ENCODE data around the gene TTF2. TPM values are rescaled to one million over a fixed set of nuclear protein-coding genes. Genes with fewer than 3 reads are reported as not detected.

The TTF2 gene
- polyA plus RNA-seq, 1 donor (not counting 4 experiments of a cell fraction or from before 2014, with no cell fraction given), result 23.0 TPM

GRCh38 chr1:117104986-117105385 is 44.9 kb downstream of the TTF2 start:
- Histone ChIP-seq H3K9me1 (ENCODE audit: control insufficient read depth, extremely low read depth, insufficient read depth, low read length) (no peaks in the 10 kb centered on the region), H4K20me1 (ENCODE audit: control insufficient read depth, extremely low read depth, insufficient read depth, low read length) (no peaks in the 10 kb centered on the region), H3K9ac (ENCODE audit: control insufficient read depth, extremely low read depth, insufficient read depth, low read length) (no peak overlapping the region), H3K4me1 (ENCODE audit: control insufficient read depth, extremely low read depth, insufficient read depth, low read length) (peaks cover 9% of the 10 kb centered on the region), H2AFZ (ENCODE audit: control insufficient read depth, low read length) (no peak overlapping the region), H3K36me3 (ENCODE audit: control insufficient read depth in 2 of 2, extremely low read depth in 1 of 2, insufficient read depth in 2 of 2, low read length in 2 of 2) (peaks cover 6 to 11% of the 10 kb centered on the region in 2 experiments), H3K9me3 (ENCODE audit: control insufficient read depth, low read depth, low read length) (no peaks in the 10 kb centered on the region), H3K79me2 (ENCODE audit: control insufficient read depth, insufficient read depth, low read length) (no peaks in the 10 kb centered on the region), H3K27me3 (ENCODE audit: control insufficient read depth, extremely low read depth, insufficient read depth, low read length) (no peaks in the 10 kb centered on the region), H3K4me2 (ENCODE audit: control insufficient read depth, extremely low read depth, insufficient read depth, low read depth, low read length) (no peak overlapping the region), H3K27ac (ENCODE audit: control insufficient read depth, insufficient read depth, low read length) (no peak overlapping the region), H3K4me3 (ENCODE audit: control insufficient read depth in 2 of 3, extremely low read depth in 1 of 3, insufficient read depth in 2 of 3, low read depth in 1 of 3, low read length in 3 of 3) (no peak overlapping the region)
- dilution Hi-C loops (cut with MboI; ENCODE audit: extremely low pct_ligation_motif_present, low sequenced_read_pairs), result no loop called here
- DNase-seq (ENCODE audit: low read depth, low spot score) (no peak), FAIRE-seq (no peak)
- TF ChIP-seq EZH2 (IDR thresholded peaks at IDR 0.05; ENCODE audit: low read length) (no peak), CTCF (optimal IDR thresholded peaks at IDR 0.05 in 1 of 3, IDR thresholded peaks at IDR 0.05 in 1 of 3, conservative IDR thresholded peaks at IDR 0.05 in 1 of 3; ENCODE audit: extremely low read depth in 1 of 3, insufficient read depth in 2 of 3, low read length in 3 of 3) (no peak)

GRCh38 chr1:117105722-117106121 is 45.6 kb downstream of the TTF2 start:
- Histone ChIP-seq H3K4me3 (ENCODE audit: control insufficient read depth in 2 of 3, extremely low read depth in 1 of 3, insufficient read depth in 2 of 3, low read depth in 1 of 3, low read length in 3 of 3) (no peak overlapping the region), H2AFZ (ENCODE audit: control insufficient read depth, low read length) (no peak overlapping the region), H3K27ac (ENCODE audit: control insufficient read depth, insufficient read depth, low read length) (no peak overlapping the region), H3K79me2 (ENCODE audit: control insufficient read depth, insufficient read depth, low read length) (no peaks in the 10 kb centered on the region), H3K9ac (ENCODE audit: control insufficient read depth, extremely low read depth, insufficient read depth, low read length) (no peak overlapping the region), H3K4me2 (ENCODE audit: control insufficient read depth, extremely low read depth, insufficient read depth, low read depth, low read length) (no peak overlapping the region), H3K9me3 (ENCODE audit: control insufficient read depth, low read depth, low read length) (no peaks in the 10 kb centered on the region), H3K4me1 (ENCODE audit: control insufficient read depth, extremely low read depth, insufficient read depth, low read length) (peaks cover 17% of the 10 kb centered on the region), H3K9me1 (ENCODE audit: control insufficient read depth, extremely low read depth, insufficient read depth, low read length) (no peaks in the 10 kb centered on the region), H4K20me1 (ENCODE audit: control insufficient read depth, extremely low read depth, insufficient read depth, low read length) (no peaks in the 10 kb centered on the region), H3K27me3 (ENCODE audit: control insufficient read depth, extremely low read depth, insufficient read depth, low read length) (no peaks in the 10 kb centered on the region), H3K36me3 (ENCODE audit: control insufficient read depth in 2 of 2, extremely low read depth in 1 of 2, insufficient read depth in 2 of 2, low read length in 2 of 2) (peaks cover 6 to 11% of the 10 kb centered on the region in 2 experiments)
- dilution Hi-C loops (cut with MboI; ENCODE audit: extremely low pct_ligation_motif_present, low sequenced_read_pairs), result no loop called here
- TF ChIP-seq CTCF (optimal IDR thresholded peaks at IDR 0.05 in 1 of 3, IDR thresholded peaks at IDR 0.05 in 1 of 3, conservative IDR thresholded peaks at IDR 0.05 in 1 of 3; ENCODE audit: extremely low read depth in 1 of 3, insufficient read depth in 2 of 3, low read length in 3 of 3) (no peak), EZH2 (IDR thresholded peaks at IDR 0.05; ENCODE audit: low read length) (no peak)
- FAIRE-seq (no peak), DNase-seq (ENCODE audit: low read depth, low spot score) (no peak)

Data from keratinocyte (primary cell).